Amniotic epithelial cell (primary cell): ENCODE data around the gene CTXND2.
"Not testable (repeated sequence)": the region's sequence is repeated elsewhere in the genome, so short reads cannot be mapped to it uniquely, and the experiment has no call there.

Experiments
- DNase-seq: peaks from one replicate; pipeline ENCODE4 v3.0.0-alpha.2; 2010; ENCODE audit warnings: low read depth

The CTXND2 gene

GRCh38 chr1:150890033-150890416 lies 3.1 kb downstream of the CTXND2 start:
- no peak for DNase-seq

GRCh38 chr1:150893336-150893913 lies 6.5 kb downstream of the CTXND2 start:
- DNase-seq, result no peak

- no peak for DNase-seq
These were observed 8.7 kb downstream of the CTXND2 start for GRCh38 chr1:150895618-150896017.

- not testable (repeated sequence) for DNase-seq
These were observed 12.9 kb downstream of the CTXND2 start for GRCh38 chr1:150899795-150900194.

- DNase-seq, result no peak
These were observed 15.4 kb downstream of the CTXND2 start for GRCh38 chr1:150902346-150902745.

- no peak for DNase-seq
These were observed 15.8 kb downstream of the CTXND2 start for GRCh38 chr1:150902751-150903150.

- DNase-seq, result no peak
These were observed 18.4 kb downstream of the CTXND2 start for GRCh38 chr1:150905301-150905700.

GRCh38 chr1:150906329-150906728 lies 19.4 kb downstream of the CTXND2 start:
- DNase-seq, result no peak

GRCh38 chr1:150906813-150907212 lies 19.9 kb downstream of the CTXND2 start:
- no peak for DNase-seq

GRCh38 chr1:150909585-150910180 lies 22.7 kb downstream of the CTXND2 start:
- DNase-seq, result no peak

GRCh38 chr1:150912623-150913022 lies 25.7 kb downstream of the CTXND2 start:
- no peak for DNase-seq

- no peak for DNase-seq
These were observed 30.5 kb downstream of the CTXND2 start for GRCh38 chr1:150917387-150917786.

GRCh38 chr1:150922519-150922975 lies 35.6 kb downstream of the CTXND2 start:
- DNase-seq, result peak; percentile 88

GRCh38 chr1:150925080-150925479 lies 38.1 kb downstream of the CTXND2 start:
- DNase-seq, result no peak

- peak; percentile 96 for DNase-seq
These were observed 39.3 kb downstream of the CTXND2 start, which contains the start of gene SETDB1 for GRCh38 chr1:150926097-150926741. TSS of gene SETDB1 (plus strand) at chr1:150926363. CDS start at chr1:150927715, 1,352 bp downstream.

- no peak for DNase-seq
These were observed 40.7 kb downstream of the CTXND2 start for GRCh38 chr1:150927624-150928023.

GRCh38 chr1:150928286-150928685 lies 41.4 kb downstream of the CTXND2 start:
- peak; percentile 77 for DNase-seq

- DNase-seq, result not testable (repeated sequence)
These were observed 41.8 kb downstream of the CTXND2 start for GRCh38 chr1:150928775-150929174.

- peak; percentile 36 for DNase-seq
These were observed 44.8 kb downstream of the CTXND2 start for GRCh38 chr1:150931773-150932172.

- no peak for DNase-seq
These were observed 57.9 kb downstream of the CTXND2 start for GRCh38 chr1:150944856-150945255.

- DNase-seq, result no peak
These were observed 67.8 kb downstream of the CTXND2 start for GRCh38 chr1:150954708-150955107.

- peak; percentile 45 for DNase-seq
These were observed 68.3 kb downstream of the CTXND2 start for GRCh38 chr1:150955280-150955679.

GRCh38 chr1:150957666-150958065 lies 70.7 kb downstream of the CTXND2 start:
- DNase-seq, result no peak
